ENCODE data around the gene NASP. TPM values are rescaled to one million over a fixed set of nuclear protein-coding genes. Genes with fewer than 3 reads are reported as not detected.

The NASP gene
- total and polyA plus RNA-seq, 12 donors = 26.6 to 127 (median 31.1) TPM

GRCh38 chr1:45630429-45630828 lies 46.6 kb downstream of the NASP start:
- 91 to 95% methylated on average over 1 of the region's 1 CpG for WGBS, 2 donors
- peaks cover 0 to 17% (median 2%) of the 10 kb centered on the region in 9 donors for H3K4me1 ChIP-seq
- ATAC-seq (no peak), DNase-seq (no peak)
- peaks cover 0 to 100% (median 77%) of the 10 kb centered on the region in 9 donors for H3K36me3 ChIP-seq
- no peaks in the 10 kb centered on the region for H3K27me3 ChIP-seq
- TF ChIP-seq CTCF (IDR thresholded peaks at IDR 0.05) = no peak
- H3K9me3 ChIP-seq = no peaks in the 10 kb centered on the region
- intact Hi-C loops (cut with DNase I) = no loop called here
- H3K4me3 ChIP-seq = no peak overlapping the region
- H3K27ac ChIP-seq = no peak overlapping the region

DNA sequence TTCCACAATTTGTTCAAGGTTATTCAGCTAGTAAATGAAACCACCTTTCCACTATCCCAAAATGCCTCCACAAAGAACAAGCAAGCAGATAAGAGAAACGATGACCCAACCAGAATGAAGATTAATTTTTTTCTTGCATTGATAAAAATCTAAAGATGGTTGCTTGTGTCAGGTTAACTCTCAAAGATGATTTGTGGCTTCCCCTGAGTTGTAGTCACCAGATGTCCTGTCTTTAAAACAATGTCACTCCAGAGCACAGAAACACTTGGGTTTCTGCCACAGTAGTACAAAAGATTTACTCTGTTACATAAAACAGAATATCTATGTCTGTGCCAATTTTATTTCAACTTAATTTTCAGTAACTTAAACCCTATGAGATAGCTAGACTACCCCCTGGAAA lies 51.4 kb downstream of the NASP start:
- DNase-seq (no peak), ATAC-seq (no peak)
- Histone ChIP-seq H3K4me1 (peaks cover 0 to 12% (median 3%) of the 10 kb centered on the region in 9 donors), H3K4me3 (no peak overlapping the region), H3K27ac (no peak overlapping the region), H3K36me3 (peaks cover 0 to 100% (median 79%) of the 10 kb centered on the region in 9 donors), H3K27me3 (no peaks in the 10 kb centered on the region), H3K9me3 (no peaks in the 10 kb centered on the region)
- intact Hi-C loops (cut with DNase I) = no loop called here
- TF ChIP-seq CTCF (IDR thresholded peaks at IDR 0.05) = no peak
- 24 to 35% methylated on average over 1 of the region's 1 CpG for WGBS, 2 donors

DNA sequence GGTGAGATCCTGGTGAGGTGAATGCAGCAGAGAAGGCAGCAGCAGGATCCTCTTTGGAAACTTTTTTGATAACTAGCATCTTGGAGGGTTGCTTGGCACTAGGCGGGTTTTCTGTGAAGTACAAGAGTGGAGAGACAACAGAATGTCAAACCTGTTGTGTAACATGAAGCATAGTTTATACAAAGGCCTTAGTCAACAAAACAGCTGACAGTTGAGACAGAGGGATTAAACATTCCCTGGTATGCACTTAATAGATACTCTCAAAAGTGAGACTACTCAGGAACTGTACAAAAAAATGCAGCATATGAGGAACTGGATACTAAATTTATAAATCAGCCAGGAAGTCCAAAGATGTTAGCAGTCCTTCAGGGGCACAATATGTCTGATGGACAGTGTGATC lies 56.5 kb downstream of the NASP start:
- Histone ChIP-seq H3K4me1 (peaks cover 0 to 20% (median 7%) of the 10 kb centered on the region in 9 donors), H3K4me3 (no peak overlapping the region), H3K27me3 (no peaks in the 10 kb centered on the region), H3K27ac (no peak overlapping the region), H3K36me3 (peaks cover 0 to 99% (median 50%) of the 10 kb centered on the region in 9 donors), H3K9me3 (no peaks in the 10 kb centered on the region)
- intact Hi-C loops (cut with DNase I) = loop anchor here in 1 of 10 donors (10.0 kb wide), 1 partner anchor 45 kb away; no protein-coding TSS in a partner anchor
- TF ChIP-seq CTCF (IDR thresholded peaks at IDR 0.05) = no peak
- no peak for ATAC-seq
- 93 to 97% methylated on average over 1 of the region's 1 CpG for WGBS, 2 donors
- no peak for DNase-seq

- no peaks in the 10 kb centered on the region for H3K27me3 ChIP-seq
- no peak for DNase-seq
- H3K4me3 ChIP-seq = no peak overlapping the region
- peak overlapping the region in 1 of 10 donors; percentile 17 for H3K27ac ChIP-seq
- H3K4me1 ChIP-seq = peaks cover 0 to 34% (median 20%) of the 10 kb centered on the region in 9 donors
- no peaks in the 10 kb centered on the region for H3K9me3 ChIP-seq
- ATAC-seq = no peak
- WGBS, 2 donors = 73 to 82% methylated on average over 5 of the region's 5 CpGs
- intact Hi-C loops (cut with DNase I) = loop anchor here in 1 of 10 donors (10.0 kb wide), 1 partner anchor 49 kb away; no protein-coding TSS in a partner anchor
- no peak for TF ChIP-seq CTCF (IDR thresholded peaks at IDR 0.05)
- H3K36me3 ChIP-seq = peaks cover 0 to 83% (median 37%) of the 10 kb centered on the region in 9 donors
These were observed 59.5 kb downstream of the NASP start for GRCh38 chr1:45643321-45643720.
